ENCODE results near the gene PDE9A.

The PDE9A gene

GRCh38 chr21:42687796-42688195, 34.4 kb downstream of the PDE9A start:
- no peak overlapping the region for H3K27ac ChIP-seq
- no peak overlapping the region for H3K4me3 ChIP-seq
- no peaks in the 10 kb centered on the region for H3K9me3 ChIP-seq (replicated peaks in 1 of 11)
- no peak for TF ChIP-seq Cebpa-rat (IDR thresholded peaks at IDR 0.05)
- H3K4me2 ChIP-seq, result peak overlapping the region in 3 of 11 experiments; percentile 4 to 36 (median 9); a peak in 2 of 22 replicates
- H3K27me3 ChIP-seq, result peaks cover 7 to 19% (median 11%) of the 10 kb centered on the region in 11 experiments; a peak in 20 of 22 replicates
- H3K9ac ChIP-seq, result no peak overlapping the region
- H3K4me1 ChIP-seq, result peaks cover 25 to 38% (median 33%) of the 10 kb centered on the region in 10 experiments
- H3K36me3 ChIP-seq, result no peaks in the 10 kb centered on the region
- H4K20me1 ChIP-seq, result peaks cover 0 to 16% (median 0%) of the 10 kb centered on the region in 11 experiments; a peak in 4 of 22 replicates

DNA sequence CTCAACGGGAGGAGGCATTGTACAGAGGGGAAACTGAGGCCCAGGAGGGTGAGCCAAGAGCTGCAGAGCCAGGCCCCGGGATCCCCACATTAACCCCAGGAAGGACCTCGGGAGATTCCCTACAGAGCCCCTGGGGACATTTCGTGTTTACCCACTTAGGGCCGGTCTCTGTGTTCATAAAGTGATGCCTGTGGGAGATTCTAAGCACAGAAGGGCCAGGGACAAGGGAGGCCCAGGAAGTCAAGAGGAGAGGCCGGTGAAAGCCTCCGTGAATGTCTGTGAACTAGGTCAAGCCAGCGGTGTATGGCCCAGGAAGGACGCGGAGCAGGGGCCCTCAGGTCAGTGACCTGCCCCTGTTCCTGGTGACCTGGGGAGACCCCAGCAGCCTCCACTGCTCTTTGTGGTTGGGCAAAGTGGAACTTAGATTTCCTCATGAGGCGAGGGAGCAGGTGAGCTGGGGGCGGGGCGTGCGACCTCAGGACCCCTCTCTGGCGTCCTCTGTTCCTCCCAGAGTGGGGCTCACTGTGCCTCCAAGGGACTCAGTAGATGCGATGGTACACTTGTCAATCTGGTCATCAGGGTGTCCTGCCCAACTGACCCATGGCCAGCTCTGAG, 34.9 kb downstream of the PDE9A start:
- H3K36me3 ChIP-seq, result no peaks in the 10 kb centered on the region
- H3K4me1 ChIP-seq, result peaks cover 20 to 32% (median 28%) of the 10 kb centered on the region in 10 experiments
- peaks cover 1 to 14% (median 6%) of the 10 kb centered on the region in 11 experiments; a peak in 16 of 22 replicates for H3K27me3 ChIP-seq
- H4K20me1 ChIP-seq, result peaks cover 0 to 14% (median 0%) of the 10 kb centered on the region in 11 experiments; a peak in 4 of 22 replicates
- TF ChIP-seq Cebpa-rat (IDR thresholded peaks at IDR 0.05), result no peak
- no peaks in the 10 kb centered on the region for H3K9me3 ChIP-seq (replicated peaks in 1 of 11)
- no peak overlapping the region for H3K27ac ChIP-seq
- H3K4me3 ChIP-seq, result no peak overlapping the region
- peak overlapping the region in 4 of 11 experiments; percentile 4 to 36 (median 22); a peak in 6 of 22 replicates for H3K4me2 ChIP-seq
- no peak overlapping the region for H3K9ac ChIP-seq

GRCh38 chr21:42688841-42689371, 35.5 kb downstream of the PDE9A start:
- H4K20me1 ChIP-seq, result peaks cover 0 to 8% (median 0%) of the 10 kb centered on the region in 11 experiments; a peak in 3 of 22 replicates
- TF ChIP-seq Cebpa-rat (IDR thresholded peaks at IDR 0.05), result no peak
- H3K4me1 ChIP-seq, result peaks cover 14 to 27% (median 22%) of the 10 kb centered on the region in 10 experiments
- no peak overlapping the region for H3K4me3 ChIP-seq
- no peak overlapping the region for H3K27ac ChIP-seq
- peaks cover 0 to 9% (median under 1%) of the 10 kb centered on the region in 11 experiments; a peak in 5 of 22 replicates for H3K27me3 ChIP-seq
- H3K4me2 ChIP-seq, result peak overlapping the region in 2 of 11 experiments; percentile 9 to 34; a peak in 4 of 22 replicates
- H3K9me3 ChIP-seq (replicated peaks in 1 of 11), result no peaks in the 10 kb centered on the region
- H3K36me3 ChIP-seq, result no peaks in the 10 kb centered on the region
- no peak overlapping the region for H3K9ac ChIP-seq

DNA sequence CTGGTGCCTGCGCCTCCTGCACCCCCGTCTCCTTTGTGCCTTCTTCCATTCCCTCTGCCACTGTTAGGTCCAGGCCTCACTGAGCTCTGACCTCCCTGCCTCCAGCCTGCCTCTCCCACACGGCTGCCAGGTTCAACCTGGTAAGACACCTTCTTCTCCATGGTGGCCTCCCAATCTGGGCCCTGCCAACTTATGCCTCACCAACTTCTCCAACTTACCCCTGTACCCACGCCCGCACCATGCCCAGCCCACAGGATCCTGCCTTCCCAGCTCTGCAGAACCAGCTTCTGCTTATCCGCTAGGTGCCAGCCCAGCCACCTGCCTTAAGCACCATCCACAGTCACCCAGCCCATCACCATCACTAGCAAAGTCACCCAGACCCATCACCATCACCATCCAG, 37.2 kb downstream of the PDE9A start:
- peaks cover 0 to 9% (median 0%) of the 10 kb centered on the region in 11 experiments; a peak in 2 of 22 replicates for H3K27me3 ChIP-seq
- H3K27ac ChIP-seq, result no peak overlapping the region

GRCh38 chr21:42691901-42692559, 38.6 kb downstream of the PDE9A start:
- Histone ChIP-seq H3K9me3 (replicated peaks in 1 of 11) (no peaks in the 10 kb centered on the region), H3K27ac (no peak overlapping the region), H3K4me2 (no peak overlapping the region), H4K20me1 (no peaks in the 10 kb centered on the region), H3K27me3 (peaks cover 0 to 6% (median 0%) of the 10 kb centered on the region in 11 experiments; a peak in 2 of 22 replicates), H3K4me3 (no peak overlapping the region), H3K9ac (no peak overlapping the region), H3K36me3 (no peaks in the 10 kb centered on the region), H3K4me1 (peaks cover 0 to 11% (median 6%) of the 10 kb centered on the region in 10 experiments; a peak in 8 of 20 replicates)
- TF ChIP-seq Cebpa-rat (IDR thresholded peaks at IDR 0.05), result no peak

More for the DNA sequence above, 37.2 kb downstream of the PDE9A start:
- TF ChIP-seq Cebpa-rat (IDR thresholded peaks at IDR 0.05), result no peak
- Histone ChIP-seq H4K20me1 (no peaks in the 10 kb centered on the region), H3K4me2 (no peak overlapping the region), H3K4me1 (peaks cover 0 to 11% (median 7%) of the 10 kb centered on the region in 10 experiments; a peak in 9 of 20 replicates), H3K9me3 (replicated peaks in 1 of 11) (no peaks in the 10 kb centered on the region), H3K4me3 (no peak overlapping the region), H3K36me3 (no peaks in the 10 kb centered on the region), H3K9ac (no peak overlapping the region)

DNA sequence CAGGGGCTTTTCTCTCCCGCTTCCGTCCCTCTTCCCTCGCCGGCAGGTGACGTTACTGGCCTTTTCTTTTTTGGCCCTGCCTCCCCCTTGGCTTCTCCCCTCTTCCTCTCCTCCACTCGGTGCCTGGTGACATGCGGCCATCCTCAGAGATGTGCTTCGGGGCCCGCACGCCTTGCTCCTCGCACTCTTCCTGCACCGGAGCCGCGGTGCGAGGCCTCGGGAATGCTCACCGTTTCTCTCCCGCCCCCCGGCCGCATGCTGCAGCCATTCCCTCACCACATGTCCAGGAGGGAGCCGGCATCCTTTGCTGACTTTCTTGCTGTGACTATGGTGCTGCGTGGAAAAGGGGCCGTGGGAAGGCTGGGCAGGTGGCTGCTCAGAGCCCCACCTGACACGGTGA, 39.3 kb downstream of the PDE9A start:
- no peak for TF ChIP-seq Cebpa-rat (IDR thresholded peaks at IDR 0.05)

DNA sequence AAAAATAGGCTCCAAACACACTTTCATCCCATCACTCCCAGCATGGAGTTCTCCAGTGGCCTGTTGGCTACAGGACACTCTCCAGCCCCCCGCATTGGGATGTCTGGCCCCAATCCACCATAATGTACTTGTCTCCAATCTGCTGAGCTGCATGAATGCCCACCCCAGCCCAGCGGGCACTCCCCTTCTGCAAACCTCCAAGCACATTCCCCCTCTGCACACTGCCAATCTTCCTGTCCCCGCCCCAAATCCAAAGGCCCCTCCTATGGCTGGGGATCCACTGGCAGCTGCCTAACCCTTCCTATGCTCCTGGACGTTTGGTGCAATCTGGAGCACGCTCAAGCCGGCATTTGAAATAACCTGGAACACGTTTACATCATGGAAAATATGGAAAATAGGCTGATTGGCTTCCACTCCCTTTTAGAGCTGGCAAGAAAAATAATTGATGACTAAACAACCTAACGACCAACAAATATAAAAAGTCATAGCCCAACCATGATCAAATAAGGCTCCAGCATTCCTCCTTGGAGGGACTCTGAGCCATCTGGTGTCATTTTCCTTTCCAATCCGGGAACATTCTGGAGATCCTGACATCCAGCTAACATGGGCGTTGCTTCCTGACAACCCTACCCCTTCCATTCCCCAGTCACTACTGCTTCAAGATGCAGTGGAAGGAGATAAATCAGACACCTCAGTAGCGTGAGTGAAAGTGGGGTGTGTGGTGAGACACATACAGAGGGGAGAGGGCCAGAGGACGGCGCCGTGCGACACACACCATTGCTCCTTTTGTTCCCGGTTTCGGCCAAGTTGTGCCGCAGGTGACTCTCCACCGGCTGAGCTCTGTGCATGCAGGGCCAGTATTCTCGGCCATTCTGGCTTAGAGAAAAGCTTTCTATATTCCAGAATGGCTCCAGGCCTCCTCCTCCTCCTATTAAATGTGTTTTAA, 41.6 kb downstream of the PDE9A start:
- H3K4me1 ChIP-seq, result no peaks in the 10 kb centered on the region
- no peaks in the 10 kb centered on the region for H3K36me3 ChIP-seq
- no peaks in the 10 kb centered on the region for H3K9me3 ChIP-seq (replicated peaks in 1 of 11)

More for the DNA sequence above, 39.3 kb downstream of the PDE9A start:
- H3K36me3 ChIP-seq, result no peaks in the 10 kb centered on the region
- no peak overlapping the region for H3K27ac ChIP-seq
- H3K4me3 ChIP-seq, result no peak overlapping the region
- peaks cover 0 to 11% (median 6%) of the 10 kb centered on the region in 10 experiments; a peak in 8 of 20 replicates for H3K4me1 ChIP-seq
- no peaks in the 10 kb centered on the region for H4K20me1 ChIP-seq
- no peaks in the 10 kb centered on the region for H3K9me3 ChIP-seq (replicated peaks in 1 of 11)
- H3K27me3 ChIP-seq, result peaks cover 0 to 5% (median 0%) of the 10 kb centered on the region in 11 experiments; a peak in 1 of 22 replicates
- H3K9ac ChIP-seq, result no peak overlapping the region
- no peak overlapping the region for H3K4me2 ChIP-seq

GRCh38 chr21:42695697-42696380, 42.4 kb downstream of the PDE9A start:
- no peaks in the 10 kb centered on the region for H3K4me1 ChIP-seq
- TF ChIP-seq Cebpa-rat (IDR thresholded peaks at IDR 0.05), result no peak
- H3K4me3 ChIP-seq, result no peak overlapping the region
- H4K20me1 ChIP-seq, result no peaks in the 10 kb centered on the region
- no peak overlapping the region for H3K9ac ChIP-seq
- H3K27me3 ChIP-seq, result no peaks in the 10 kb centered on the region
- no peak overlapping the region for H3K27ac ChIP-seq
- H3K36me3 ChIP-seq, result no peaks in the 10 kb centered on the region
- no peaks in the 10 kb centered on the region for H3K9me3 ChIP-seq (replicated peaks in 1 of 11)
- no peak overlapping the region for H3K4me2 ChIP-seq

More for the DNA sequence above, 41.6 kb downstream of the PDE9A start:
- H3K27me3 ChIP-seq, result no peaks in the 10 kb centered on the region
- H3K4me2 ChIP-seq, result no peak overlapping the region
- TF ChIP-seq Cebpa-rat (IDR thresholded peaks at IDR 0.05), result no peak
- no peaks in the 10 kb centered on the region for H4K20me1 ChIP-seq
- H3K27ac ChIP-seq, result no peak overlapping the region
- no peak overlapping the region for H3K9ac ChIP-seq
- H3K4me3 ChIP-seq, result no peak overlapping the region

Data from BLaER1 treated with 17β-estradiol and CSF1 and Interleukin-3, amounts not matched to agents 10 nM and 100 nM (cell line).